ENCODE measurements around the gene CORO2A. TPM values are rescaled to one million over a fixed set of nuclear protein-coding genes. Genes with fewer than 3 reads are reported as not detected.

The CORO2A gene
- total and polyA plus RNA-seq, 2 of the 13 experiments (the other 11 are each of a cell fraction or from before 2014, with no cell fraction given), result 14.4 to 15.3 TPM

DNA sequence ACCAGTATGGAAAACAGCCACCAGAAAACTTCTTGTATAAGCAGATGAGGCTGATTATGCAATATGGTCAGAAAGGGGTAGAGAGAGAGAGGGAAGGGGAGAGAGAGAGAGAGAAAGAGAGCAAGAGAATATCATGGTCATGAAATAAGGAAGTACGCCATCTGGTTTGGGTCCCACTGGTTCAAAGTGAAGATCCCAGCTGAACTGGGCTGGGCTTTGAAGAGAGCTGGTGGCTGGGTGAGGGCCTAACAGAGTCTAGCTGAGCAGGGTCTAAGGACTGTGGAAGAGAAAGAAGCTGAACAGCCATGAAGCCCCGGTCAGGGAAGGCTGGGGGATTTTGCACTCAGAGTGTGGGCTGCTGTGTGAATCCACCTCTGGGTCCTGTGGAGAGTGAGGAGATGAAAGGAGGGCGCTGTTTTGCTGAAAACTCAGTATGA is 88.0 kb downstream of the CORO2A start:
- no peak; the same call in 2 of the 3 replicates for ATAC-seq
- FAIRE-seq, result no peak
- Histone ChIP-seq H3K27me3 (ENCODE audit: control insufficient read depth in 1 of 2, insufficient read depth in 2 of 2, low read length in 2 of 2) (no peaks in the 10 kb centered on the region), H3K4me1 (ENCODE audit: insufficient read depth, low read length) (no peaks in the 10 kb centered on the region), H3K4me3 (replicated peaks in 1 of 3; ENCODE audit: insufficient read depth in 1 of 3, low read depth in 2 of 3, low read length in 3 of 3) (no peak overlapping the region), H3K4me2 (ENCODE audit: low read depth, low read length) (no peak overlapping the region), H3K27ac (ENCODE audit: extremely low read length, insufficient read depth, low read length) (no peak overlapping the region), H3K79me2 (ENCODE audit: insufficient read depth, low read length) (no peaks in the 10 kb centered on the region), H2AFZ (ENCODE audit: low read length) (no peak overlapping the region), H4K20me1 (ENCODE audit: insufficient read depth, low read length) (no peaks in the 10 kb centered on the region), H3K9me3 (ENCODE audit: low read length) (no peaks in the 10 kb centered on the region), H3K9ac (ENCODE audit: insufficient read depth, low read depth, low read length) (no peak overlapping the region), H3K36me3 (replicated peaks in 1 of 2; ENCODE audit: control insufficient read depth in 1 of 2, insufficient read depth in 2 of 2, low read length in 2 of 2) (peaks cover 5 to 40% of the 10 kb centered on the region in 2 experiments; a peak in 4 of 5 replicates)
- ChIA-PET CTCF (ENCODE audit: low intra/inter-chr PET ratio, low total read pairs) (no interaction called here), POLR2A (no interaction called here)
- TF ChIP-seq PCBP2 (optimal IDR thresholded peaks at IDR 0.05; ENCODE audit: low read depth, low read length, poor library complexity, severe bottlenecking) (no peak), CREB1 (IDR thresholded peaks at IDR 0.05) (no peak), CREB1 (CRISPR knock-in tag; IDR thresholded peaks at IDR 0.05) (no peak), ZSCAN30 (CRISPR knock-in tag; IDR thresholded peaks at IDR 0.05) (no peak), CEBPB (IDR thresholded peaks at IDR 0.05; ENCODE audit: borderline replicate concordance, low read depth, low read length) (peak; percentile 40; the same call in 1 of the 2 replicates), NCOA1 (CRISPR knock-in tag; IDR thresholded peaks at IDR 0.05) (no peak), ZNF749 (CRISPR knock-in tag; IDR thresholded peaks at IDR 0.05; ENCODE audit: borderline replicate concordance) (no peak), CEBPG (CRISPR knock-in tag; IDR thresholded peaks at IDR 0.05) (peak; percentile 30; the same call in 1 of the 2 replicates), FOXO1 (CRISPR knock-in tag; IDR thresholded peaks at IDR 0.05) (no peak), ZNF24 (IDR thresholded peaks at IDR 0.05) (no peak)
- TF ChIP-seq, protein P1, sequence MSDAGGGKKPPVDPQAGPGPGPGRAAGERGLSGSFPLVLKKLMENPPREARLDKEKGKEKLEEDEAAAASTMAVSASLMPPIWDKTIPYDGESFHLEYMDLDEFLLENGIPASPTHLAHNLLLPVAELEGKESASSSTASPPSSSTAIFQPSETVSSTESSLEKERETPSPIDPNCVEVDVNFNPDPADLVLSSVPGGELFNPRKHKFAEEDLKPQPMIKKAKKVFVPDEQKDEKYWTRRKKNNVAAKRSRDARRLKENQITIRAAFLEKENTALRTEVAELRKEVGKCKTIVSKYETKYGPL (CRISPR knock-in tag; IDR thresholded peaks at IDR 0.05), result no peak
- TF ChIP-seq, protein P2, sequence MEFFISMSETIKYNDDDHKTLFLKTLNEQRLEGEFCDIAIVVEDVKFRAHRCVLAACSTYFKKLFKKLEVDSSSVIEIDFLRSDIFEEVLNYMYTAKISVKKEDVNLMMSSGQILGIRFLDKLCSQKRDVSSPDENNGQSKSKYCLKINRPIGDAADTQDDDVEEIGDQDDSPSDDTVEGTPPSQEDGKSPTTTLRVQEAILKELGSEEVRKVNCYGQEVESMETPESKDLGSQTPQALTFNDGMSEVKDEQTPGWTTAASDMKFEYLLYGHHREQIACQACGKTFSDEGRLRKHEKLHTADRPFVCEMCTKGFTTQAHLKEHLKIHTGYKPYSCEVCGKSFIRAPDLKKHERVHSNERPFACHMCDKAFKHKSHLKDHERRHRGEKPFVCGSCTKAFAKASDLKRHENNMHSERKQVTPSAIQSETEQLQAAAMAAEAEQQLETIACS (CRISPR knock-in tag; IDR thresholded peaks at IDR 0.05), result no peak
- in situ Hi-C loops (cut with HindIII; ENCODE audit: extremely low pct_ligation_motif_present, low pct_unique_long_range_greater_than_20kb) (no loop called here), intact Hi-C loops (cut with micrococcal nuclease; ENCODE audit: unreplicated experiment) (no loop called here)
- DNase-seq (ENCODE audit: low spot score), result no peak
- WGBS (ENCODE audit: low lambda C conversion rate), result 98% methylated on average over 3 of the region's 3 CpGs
- no TSS peak for BruUV-seq (replicated peaks)

All from HepG2 (cell line).